ENCODE measurements around the gene GOLGA6B. TPM values are rescaled to one million over a fixed set of nuclear protein-coding genes. Genes with fewer than 3 reads are reported as not detected.
"Not testable (repeated sequence)": the region's sequence is repeated elsewhere in the genome, so short reads cannot be mapped to it uniquely, and the experiment has no call there.

The GOLGA6B gene
- total RNA-seq, 1 experiment from 2014 or later = 0.22 TPM

DNA sequence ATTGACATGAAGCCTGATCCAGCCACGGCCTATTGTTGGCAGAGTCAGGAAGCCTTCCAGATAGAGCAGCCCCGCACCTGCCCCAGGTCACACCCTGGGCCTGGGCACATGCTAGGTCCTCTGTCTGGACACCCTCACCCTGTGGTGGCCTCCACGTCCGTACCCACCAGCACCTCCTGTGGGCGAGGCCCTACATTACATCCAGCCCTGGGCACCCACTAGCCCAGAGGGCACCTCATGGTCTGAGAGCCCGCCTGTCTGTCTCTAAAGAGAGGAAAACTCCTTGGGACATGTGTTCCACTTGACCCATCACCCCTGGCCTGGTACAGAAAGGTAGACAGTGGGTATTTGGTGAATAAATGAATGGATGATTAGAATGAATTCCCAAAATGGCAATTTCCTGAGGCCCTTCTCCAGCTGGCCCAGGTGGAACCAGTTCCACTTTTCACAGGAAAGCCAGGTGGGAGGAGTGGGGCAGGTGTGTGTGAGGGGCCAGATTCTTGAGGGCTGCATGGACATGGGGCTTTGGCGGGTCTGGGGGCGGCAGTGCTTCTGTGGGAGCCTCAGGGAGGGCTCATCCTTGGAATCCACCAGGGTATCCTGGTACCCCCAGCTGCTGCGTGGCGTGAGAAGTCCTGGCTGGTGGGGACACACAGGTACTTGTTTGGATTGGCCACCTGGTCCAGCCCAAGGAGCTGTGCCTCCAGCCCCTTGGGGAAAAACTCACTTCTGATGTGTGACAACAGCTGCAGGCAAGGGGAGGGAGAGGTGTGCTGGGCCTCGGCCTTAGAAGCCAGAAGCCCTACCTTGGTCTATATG lies 26.0 kb upstream of the GOLGA6B start:
- H3K27ac ChIP-seq; H2AFZ ChIP-seq; H3K9me3 ChIP-seq (ENCODE audit: insufficient read depth, low read depth); DNase-seq; POLR2A ChIA-PET (ENCODE audit: unreplicated experiment); H3K4me3 ChIP-seq; H3K36me3 ChIP-seq (ENCODE audit: low read depth); CTCF ChIA-PET; H3K79me2 ChIP-seq (ENCODE audit: low read depth); H4K20me1 ChIP-seq (ENCODE audit: insufficient read depth); BruUV-seq (replicated peaks); H3K4me1 ChIP-seq (replicated peaks; ENCODE audit: insufficient read depth); H3K4me2 ChIP-seq; H3K9me2 ChIP-seq (ENCODE audit: insufficient read depth); H3K27me3 ChIP-seq (ENCODE audit: insufficient read depth, low read depth); H3F3A ChIP-seq (ENCODE audit: insufficient read depth, low read depth); intact Hi-C loops (cut with micrococcal nuclease; ENCODE audit: unreplicated experiment): not testable (repeated sequence)
- TF ChIP-seq, protein P1, sequence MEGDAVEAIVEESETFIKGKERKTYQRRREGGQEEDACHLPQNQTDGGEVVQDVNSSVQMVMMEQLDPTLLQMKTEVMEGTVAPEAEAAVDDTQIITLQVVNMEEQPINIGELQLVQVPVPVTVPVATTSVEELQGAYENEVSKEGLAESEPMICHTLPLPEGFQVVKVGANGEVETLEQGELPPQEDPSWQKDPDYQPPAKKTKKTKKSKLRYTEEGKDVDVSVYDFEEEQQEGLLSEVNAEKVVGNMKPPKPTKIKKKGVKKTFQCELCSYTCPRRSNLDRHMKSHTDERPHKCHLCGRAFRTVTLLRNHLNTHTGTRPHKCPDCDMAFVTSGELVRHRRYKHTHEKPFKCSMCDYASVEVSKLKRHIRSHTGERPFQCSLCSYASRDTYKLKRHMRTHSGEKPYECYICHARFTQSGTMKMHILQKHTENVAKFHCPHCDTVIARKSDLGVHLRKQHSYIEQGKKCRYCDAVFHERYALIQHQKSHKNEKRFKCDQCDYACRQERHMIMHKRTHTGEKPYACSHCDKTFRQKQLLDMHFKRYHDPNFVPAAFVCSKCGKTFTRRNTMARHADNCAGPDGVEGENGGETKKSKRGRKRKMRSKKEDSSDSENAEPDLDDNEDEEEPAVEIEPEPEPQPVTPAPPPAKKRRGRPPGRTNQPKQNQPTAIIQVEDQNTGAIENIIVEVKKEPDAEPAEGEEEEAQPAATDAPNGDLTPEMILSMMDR (conservative IDR thresholded peaks at IDR 0.05) = peak; percentile 23; the same call in 1 of the 2 replicates

DNA sequence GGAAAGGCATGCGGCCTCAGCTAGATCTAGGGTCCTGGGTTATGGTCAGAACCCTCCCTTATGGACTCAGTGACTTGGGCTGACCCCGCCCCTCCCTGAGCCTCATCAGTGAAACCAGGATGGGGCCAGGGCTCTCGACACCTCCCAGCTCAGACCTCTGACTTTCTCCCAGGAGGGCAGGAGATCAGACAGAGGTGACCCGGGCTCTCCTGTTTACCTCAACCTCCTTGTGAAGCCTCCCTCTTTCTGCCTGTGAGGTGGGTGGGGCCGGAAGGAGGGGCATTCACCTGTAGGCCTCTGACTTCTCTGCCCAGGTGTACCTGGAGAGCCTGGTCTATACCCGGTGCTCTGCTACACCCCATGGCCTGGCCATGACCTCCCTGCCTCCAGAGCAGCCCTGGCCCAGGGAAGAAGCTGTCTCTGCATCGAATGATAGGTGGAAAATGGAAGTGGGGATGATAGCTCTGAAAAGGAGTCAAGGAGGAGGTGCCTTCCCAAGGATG lies 25.4 kb upstream of the GOLGA6B start:
- H3K9me2 ChIP-seq (ENCODE audit: insufficient read depth); H4K20me1 ChIP-seq (ENCODE audit: insufficient read depth); H3K4me1 ChIP-seq (replicated peaks; ENCODE audit: insufficient read depth); H2AFZ ChIP-seq; H3F3A ChIP-seq (ENCODE audit: insufficient read depth, low read depth); H3K27me3 ChIP-seq (ENCODE audit: insufficient read depth, low read depth); H3K79me2 ChIP-seq (ENCODE audit: low read depth); BruUV-seq (replicated peaks); H3K4me3 ChIP-seq; CTCF ChIA-PET; intact Hi-C loops (cut with micrococcal nuclease; ENCODE audit: unreplicated experiment); H3K4me2 ChIP-seq; H3K9me3 ChIP-seq (ENCODE audit: insufficient read depth, low read depth); H3K27ac ChIP-seq; H3K36me3 ChIP-seq (ENCODE audit: low read depth); POLR2A ChIA-PET (ENCODE audit: unreplicated experiment); DNase-seq: not testable (repeated sequence)

DNA sequence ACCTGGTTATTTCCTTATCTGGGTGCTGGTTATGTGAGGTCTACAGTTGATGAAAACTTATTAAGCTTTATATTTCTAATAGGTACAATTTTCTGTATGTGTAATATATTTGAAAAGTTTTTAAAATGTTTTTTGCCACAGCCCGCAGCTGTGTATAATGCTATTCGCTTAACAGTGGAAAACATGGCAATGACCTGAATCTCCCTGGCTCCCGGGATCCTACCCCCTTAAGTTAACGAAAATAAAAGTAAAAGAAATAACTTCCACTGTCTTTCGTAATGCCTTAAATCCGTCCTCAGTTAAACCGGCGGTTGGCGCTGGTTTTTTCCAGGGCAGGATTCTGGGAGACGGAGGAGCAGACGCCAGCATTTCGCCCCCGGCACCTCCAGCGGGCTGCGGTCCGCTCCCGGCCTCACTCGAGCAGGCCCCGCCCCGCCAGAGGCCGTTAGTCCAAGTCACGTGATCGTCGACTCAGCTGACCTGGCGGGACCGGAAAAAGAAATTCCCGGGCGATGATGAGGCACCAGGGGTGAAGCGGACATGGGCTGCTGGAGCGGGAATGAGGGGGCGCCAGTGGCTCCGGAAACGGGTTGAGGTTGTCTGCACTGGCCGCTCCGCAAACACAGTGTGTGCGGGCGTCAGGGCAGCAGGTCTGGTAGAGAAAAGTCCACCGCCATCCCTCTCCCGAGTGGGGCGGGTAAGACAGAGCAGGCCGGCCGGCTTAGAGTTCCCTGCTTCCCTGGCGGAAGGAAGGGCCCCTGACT lies 17.8 kb upstream of the GOLGA6B start:
- intact Hi-C loops (cut with micrococcal nuclease; ENCODE audit: unreplicated experiment); H3K27me3 ChIP-seq (ENCODE audit: insufficient read depth, low read depth); H3F3A ChIP-seq (ENCODE audit: insufficient read depth, low read depth); H3K36me3 ChIP-seq (ENCODE audit: low read depth); H3K9me2 ChIP-seq (ENCODE audit: insufficient read depth); H2AFZ ChIP-seq; H3K4me1 ChIP-seq (replicated peaks; ENCODE audit: insufficient read depth); H3K79me2 ChIP-seq (ENCODE audit: low read depth); H4K20me1 ChIP-seq (ENCODE audit: insufficient read depth); H3K9me3 ChIP-seq (ENCODE audit: insufficient read depth, low read depth); H3K27ac ChIP-seq; CTCF ChIA-PET: not testable (repeated sequence)
- POLR2A ChIA-PET (ENCODE audit: unreplicated experiment) = interaction anchor here (0.6 kb wide), 1 partner anchor 1464 kb away, joined by 4 read pairs; no protein-coding TSS in a partner anchor
- BruUV-seq (replicated peaks) = TSS peak; percentile 92
- Histone ChIP-seq H3K4me3 (peak overlapping the region; percentile 39; the same call in 1 of the 2 replicates), H3K4me2 (peak overlapping the region; percentile 40)
- DNase-seq = peak; percentile 61 to 88

GRCh38 chr15:72639759-72640483 lies 14.6 kb upstream of the GOLGA6B start:
- H3K79me2 ChIP-seq (ENCODE audit: low read depth); H2AFZ ChIP-seq; H3K4me1 ChIP-seq (replicated peaks; ENCODE audit: insufficient read depth); H4K20me1 ChIP-seq (ENCODE audit: insufficient read depth); intact Hi-C loops (cut with micrococcal nuclease; ENCODE audit: unreplicated experiment); CTCF ChIA-PET; H3K9me3 ChIP-seq (ENCODE audit: insufficient read depth, low read depth); H3K4me2 ChIP-seq; H3K27me3 ChIP-seq (ENCODE audit: insufficient read depth, low read depth); H3F3A ChIP-seq (ENCODE audit: insufficient read depth, low read depth); H3K9me2 ChIP-seq (ENCODE audit: insufficient read depth); DNase-seq; POLR2A ChIA-PET (ENCODE audit: unreplicated experiment); H3K27ac ChIP-seq; BruUV-seq (replicated peaks); H3K4me3 ChIP-seq; H3K36me3 ChIP-seq (ENCODE audit: low read depth): not testable (repeated sequence)

- H3K4me3 ChIP-seq; H3K27ac ChIP-seq; BruUV-seq (replicated peaks); H3K9me2 ChIP-seq (ENCODE audit: insufficient read depth); H3F3A ChIP-seq (ENCODE audit: insufficient read depth, low read depth); CTCF ChIA-PET; POLR2A ChIA-PET (ENCODE audit: unreplicated experiment); H3K79me2 ChIP-seq (ENCODE audit: low read depth); H3K27me3 ChIP-seq (ENCODE audit: insufficient read depth, low read depth); H3K9me3 ChIP-seq (ENCODE audit: insufficient read depth, low read depth); H3K36me3 ChIP-seq (ENCODE audit: low read depth); H4K20me1 ChIP-seq (ENCODE audit: insufficient read depth); DNase-seq; intact Hi-C loops (cut with micrococcal nuclease; ENCODE audit: unreplicated experiment); H3K4me1 ChIP-seq (replicated peaks; ENCODE audit: insufficient read depth); H3K4me2 ChIP-seq; H2AFZ ChIP-seq: not testable (repeated sequence)
These were observed 12.2 kb upstream of the GOLGA6B start for GRCh38 chr15:72642271-72642670.

DNA sequence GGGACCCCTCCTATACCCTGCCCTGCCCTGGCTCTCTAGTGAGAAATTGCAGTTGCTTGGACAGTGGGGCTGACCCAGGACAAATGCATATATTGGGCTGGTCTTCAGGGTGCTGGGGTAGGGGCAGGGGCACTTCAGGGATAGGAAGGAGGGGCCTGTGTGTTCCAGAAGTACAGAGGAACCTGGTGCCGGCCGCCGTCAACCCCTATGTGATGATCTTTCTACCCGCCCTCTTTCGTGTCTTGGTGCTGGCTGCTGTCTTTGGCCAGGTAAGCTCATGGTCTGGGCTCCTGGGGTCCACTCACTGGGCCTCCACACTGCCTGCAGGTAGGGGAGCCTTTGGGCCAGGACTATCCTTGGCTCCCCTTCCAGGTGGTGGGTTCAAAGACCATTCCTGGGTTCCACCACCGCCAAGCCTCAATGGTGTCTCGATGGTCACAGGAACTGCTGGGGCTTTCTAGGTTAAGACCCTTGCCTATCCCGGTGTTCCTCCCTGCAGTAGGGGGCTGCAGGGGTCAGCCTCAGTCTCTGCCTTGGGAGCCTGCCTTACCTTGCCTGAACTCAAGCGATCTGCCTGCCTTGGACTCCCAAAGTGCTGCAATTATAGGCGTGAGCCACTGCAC lies 5.8 kb upstream of the GOLGA6B start:
- H3K4me1 ChIP-seq (replicated peaks; ENCODE audit: insufficient read depth); H4K20me1 ChIP-seq (ENCODE audit: insufficient read depth); H2AFZ ChIP-seq; H3K4me2 ChIP-seq; H3K27me3 ChIP-seq (ENCODE audit: insufficient read depth, low read depth); H3K27ac ChIP-seq; H3K9me2 ChIP-seq (ENCODE audit: insufficient read depth); H3K36me3 ChIP-seq (ENCODE audit: low read depth); BruUV-seq (replicated peaks); POLR2A ChIA-PET (ENCODE audit: unreplicated experiment); H3K9me3 ChIP-seq (ENCODE audit: insufficient read depth, low read depth); H3F3A ChIP-seq (ENCODE audit: insufficient read depth, low read depth); intact Hi-C loops (cut with micrococcal nuclease; ENCODE audit: unreplicated experiment); DNase-seq; H3K79me2 ChIP-seq (ENCODE audit: low read depth); H3K4me3 ChIP-seq; CTCF ChIA-PET: not testable (repeated sequence)

Measured in PC-9 (cell line).